Prostate gland (tissue), 2 donors: ENCODE measurements around the gene ANKIB1.

Source experiments
- POLR2AphosphoS5 ChIP-seq: sonication (generic); formaldehyde crosslinking; IDR thresholded peaks from one replicate; pipeline ENCODE4 v1.6.1; 2017; ENCODE audit warnings: antibody characterized with exemption
- TF ChIP-seq, protein P1 (sequence below), 4 experiments: fragments of 200-600 bp in 2 of 4; fragments of 450-650 bp in 2 of 4; sonication (generic) in 2 of 4; IDR thresholded peaks; 1 replicate in 3 of 4; 2 replicates in 1 of 4; pipeline ENCODE4 v1.5.1; 2016 to 2019; ENCODE audit warnings: antibody characterized with exemption in 4 of 4, mild to moderate bottlenecking in 2 of 4, moderate library complexity in 2 of 4

GRCh38 chr7:92421676-92422435 lies 176.1 kb downstream of the ANKIB1 start:
- TF ChIP-seq, protein P1, sequence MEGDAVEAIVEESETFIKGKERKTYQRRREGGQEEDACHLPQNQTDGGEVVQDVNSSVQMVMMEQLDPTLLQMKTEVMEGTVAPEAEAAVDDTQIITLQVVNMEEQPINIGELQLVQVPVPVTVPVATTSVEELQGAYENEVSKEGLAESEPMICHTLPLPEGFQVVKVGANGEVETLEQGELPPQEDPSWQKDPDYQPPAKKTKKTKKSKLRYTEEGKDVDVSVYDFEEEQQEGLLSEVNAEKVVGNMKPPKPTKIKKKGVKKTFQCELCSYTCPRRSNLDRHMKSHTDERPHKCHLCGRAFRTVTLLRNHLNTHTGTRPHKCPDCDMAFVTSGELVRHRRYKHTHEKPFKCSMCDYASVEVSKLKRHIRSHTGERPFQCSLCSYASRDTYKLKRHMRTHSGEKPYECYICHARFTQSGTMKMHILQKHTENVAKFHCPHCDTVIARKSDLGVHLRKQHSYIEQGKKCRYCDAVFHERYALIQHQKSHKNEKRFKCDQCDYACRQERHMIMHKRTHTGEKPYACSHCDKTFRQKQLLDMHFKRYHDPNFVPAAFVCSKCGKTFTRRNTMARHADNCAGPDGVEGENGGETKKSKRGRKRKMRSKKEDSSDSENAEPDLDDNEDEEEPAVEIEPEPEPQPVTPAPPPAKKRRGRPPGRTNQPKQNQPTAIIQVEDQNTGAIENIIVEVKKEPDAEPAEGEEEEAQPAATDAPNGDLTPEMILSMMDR (IDR thresholded peaks at IDR 0.05) = no peak
- no peak for TF ChIP-seq POLR2AphosphoS5
